IMR-90 (cell line): ENCODE data around the gene CP. TPM values are rescaled to one million over a fixed set of nuclear protein-coding genes. Genes with fewer than 3 reads are reported as not detected.

Source experiments
- ATAC-seq: fragments of 200-7000 bp; cut with Tn5 transposase; 2 replicates; pipeline ENCODE4 v1.9.1; 2020; ENCODE audit warnings: low read depth, mild to moderate bottlenecking, moderate library complexity
- BruUV-seq: library from RNA; stranded (reverse); fragments of 400-500 nt; replicated peaks from 2 replicates; lab custom pipeline; 2021; lab: Mats Ljungman, UMichigan
- CTCF ChIA-PET: fragments of 300-600 bp; formaldehyde crosslinking; extraction: SDS; loops from one replicate; lab custom pipeline; 2021; ENCODE audit warnings: antibody characterized with exemption; lab: Yijun Ruan, JAX
- POLR2A ChIA-PET: fragments of 300-600 bp; sonication (Branson Sonifier 250); formaldehyde crosslinking; loops from one replicate; lab custom pipeline; 2022; ENCODE audit warnings: antibody characterized with exemption; ENCODE audit not compliant: unreplicated experiment; lab: Charles Lee
- DNase-seq: peaks from one replicate; pipeline ENCODE4 v3.0.0; 2013
- H2AFZ ChIP-seq: replicated peaks from 2 replicates; pipeline ENCODE3; 2013; ENCODE audit warnings: low read length, mild to moderate bottlenecking; ENCODE audit not compliant: poor library complexity
- H2AK5ac ChIP-seq: 2 replicates; pipeline ENCODE4 v1.6.1; 2013; ENCODE audit warnings: low read depth, low read length, inconsistent platforms
- H2AK9ac ChIP-seq: replicated peaks from 2 replicates; pipeline ENCODE3; 2013; ENCODE audit warnings: mild to moderate bottlenecking, low read depth, low read length, moderate library complexity; ENCODE audit not compliant: poor library complexity
- H2BK120ac ChIP-seq: 2 replicates; pipeline ENCODE4 v1.6.1; 2013; ENCODE audit warnings: low read depth, low read length, inconsistent platforms
- H2BK15ac ChIP-seq: 3 replicates; pipeline ENCODE4 v1.6.1; 2013; ENCODE audit warnings: low read depth, low read length, inconsistent platforms
- H2BK20ac ChIP-seq: 2 replicates; pipeline ENCODE4 v1.6.1; 2013; ENCODE audit warnings: low read depth, mild to moderate bottlenecking, inconsistent platforms, low read length, moderate library complexity
- H2BK5ac ChIP-seq: 2 replicates; pipeline ENCODE4 v1.6.1; 2013; ENCODE audit warnings: mild to moderate bottlenecking, low read depth, low read length, inconsistent platforms; ENCODE audit not compliant: poor library complexity, severe bottlenecking
- H3K14ac ChIP-seq: replicated peaks from 2 replicates; pipeline ENCODE4 v1.6.1; 2013; ENCODE audit warnings: low read depth, low read length, inconsistent platforms
- H3K18ac ChIP-seq: 2 replicates; pipeline ENCODE4 v1.6.1; 2013; ENCODE audit warnings: low read depth, low read length, control low read depth
- H3K23ac ChIP-seq: 2 replicates; pipeline ENCODE4 v1.6.1; 2013; ENCODE audit warnings: low read depth, low read length, inconsistent platforms
- H3K27ac ChIP-seq: 2 replicates; pipeline ENCODE4 v1.5.1; 2013; ENCODE audit warnings: mild to moderate bottlenecking, control low read depth, low read length; ENCODE audit not compliant: insufficient read depth
- H3K27me3 ChIP-seq: 2 replicates; pipeline ENCODE4 v1.6.1; 2013; ENCODE audit warnings: low read length; ENCODE audit not compliant: control insufficient read depth, insufficient read depth
- H3K36me3 ChIP-seq: 2 replicates; pipeline ENCODE4 v1.6.1; 2013; ENCODE audit warnings: low read length, mixed read lengths; ENCODE audit not compliant: control insufficient read depth, insufficient read depth
- H3K4ac ChIP-seq: 2 replicates; pipeline ENCODE4 v1.6.1; 2013; ENCODE audit warnings: low read depth, low read length, inconsistent platforms
- H3K4me1 ChIP-seq: 2 replicates; pipeline ENCODE4 v1.6.1; 2013; ENCODE audit warnings: low read length, mixed read lengths; ENCODE audit not compliant: control insufficient read depth, insufficient read depth
- H3K4me2 ChIP-seq: 2 replicates; pipeline ENCODE4 v1.6.1; 2013; ENCODE audit warnings: low read depth, mild to moderate bottlenecking, control low read depth, low read length, moderate library complexity
- H3K4me3 ChIP-seq: 2 replicates; pipeline ENCODE4 v1.5.1; 2013; ENCODE audit warnings: low read depth, mild to moderate bottlenecking, control low read depth, low read length, moderate library complexity; ENCODE audit not compliant: insufficient read depth
- H3K56ac ChIP-seq: 2 replicates; pipeline ENCODE4 v1.6.1; 2013; ENCODE audit warnings: low read length, inconsistent platforms; ENCODE audit not compliant: insufficient read depth; ENCODE audit errors: extremely low read depth
- H3K79me1 ChIP-seq, 2 experiments: 2 replicates each; pipeline ENCODE4 v1.6.1; 2013; ENCODE audit warnings: low read length in 2 of 2, inconsistent platforms in 1 of 2, low read depth in 1 of 2
- H3K9ac ChIP-seq: 2 replicates; pipeline ENCODE4 v1.6.1; 2013; ENCODE audit warnings: low read depth, low read length, control low read depth
- H3K9me1 ChIP-seq: 2 replicates; pipeline ENCODE4 v1.6.1; 2013; ENCODE audit warnings: low read length, inconsistent platforms; ENCODE audit not compliant: insufficient read depth
- H3K9me3 ChIP-seq: 2 replicates; pipeline ENCODE4 v1.6.1; 2013; ENCODE audit warnings: low read length; ENCODE audit not compliant: control insufficient read depth, insufficient read depth
- H4K20me1 ChIP-seq: 2 replicates; pipeline ENCODE4 v1.6.1; 2013; ENCODE audit warnings: low read length, inconsistent platforms; ENCODE audit not compliant: insufficient read depth
- H4K5ac ChIP-seq: 2 replicates; pipeline ENCODE4 v1.6.1; 2013; ENCODE audit warnings: mild to moderate bottlenecking, low read depth, low read length, control low read depth
- H4K8ac ChIP-seq, 2 experiments: 2 replicates each; pipeline ENCODE4 v1.6.1; 2013; ENCODE audit warnings: low read depth in 2 of 2, low read length in 2 of 2, control low read depth in 1 of 2, inconsistent platforms in 1 of 2
- H4K91ac ChIP-seq: 2 replicates; pipeline ENCODE4 v1.6.1; 2013; ENCODE audit warnings: low read depth, low read length, inconsistent platforms; ENCODE audit not compliant: insufficient read depth
- BHLHE40 ChIP-seq: fragments of 150-350 bp; IDR thresholded peaks from 2 replicates; pipeline ENCODE4 v1.6.1; 2016; ENCODE audit warnings: mild to moderate bottlenecking, low read depth, low read length
- CEBPB ChIP-seq: IDR thresholded peaks from 2 replicates; pipeline ENCODE4 v1.6.1; 2012; ENCODE audit warnings: low read depth, low read length, improper control_type of control experiment
- CHD1 ChIP-seq: IDR thresholded peaks from 2 replicates; pipeline ENCODE4 v1.6.1; 2012; ENCODE audit warnings: low read depth, low read length, improper control_type of control experiment
- ELK1 ChIP-seq: fragments of 150-350 bp; IDR thresholded peaks from 2 replicates; pipeline ENCODE4 v1.6.1; 2016; ENCODE audit warnings: low read depth, mild to moderate bottlenecking, low read length, moderate library complexity, borderline replicate concordance
- MAZ ChIP-seq: IDR thresholded peaks from 2 replicates; pipeline ENCODE4 v1.6.1; 2012; ENCODE audit warnings: low read depth, mild to moderate bottlenecking, low read length, improper control_type of control experiment, moderate library complexity, borderline replicate concordance
- MXI1 ChIP-seq: IDR thresholded peaks from 2 replicates; pipeline ENCODE4 v1.6.1; 2012; ENCODE audit warnings: low read depth, mild to moderate bottlenecking, low read length, moderate library complexity, borderline replicate concordance
- NFE2L2 ChIP-seq: fragments of 150-350 bp; IDR thresholded peaks from 2 replicates; pipeline ENCODE4 v1.6.1; 2016; ENCODE audit warnings: low read depth, mild to moderate bottlenecking, low read length
- POLR2A ChIP-seq: IDR thresholded peaks from 2 replicates; pipeline ENCODE4 v1.6.1; 2012; ENCODE audit warnings: mild to moderate bottlenecking, low read depth, low read length
- RAD21 ChIP-seq: IDR thresholded peaks from 2 replicates; pipeline ENCODE4 v1.6.1; 2012; ENCODE audit warnings: low read length, improper control_type of control experiment
- RFX5 ChIP-seq: IDR thresholded peaks from 2 replicates; pipeline ENCODE4 v1.8.0; 2012; ENCODE audit warnings: low read depth, mild to moderate bottlenecking, low read length, moderate library complexity
- SMC3 ChIP-seq: fragments of 150-350 bp; IDR thresholded peaks from 2 replicates; pipeline ENCODE4 v1.6.1; 2016; ENCODE audit warnings: low read depth, mild to moderate bottlenecking, antibody characterized with exemption, low read length, moderate library complexity
- WGBS, 2 experiments: methylation state at CpG; one replicate each; pipeline versions ENCODE4 v1.1.5 to v1.1.7; 2013; ENCODE audit warnings: missing lambda C conversion rate in 2 of 2; ENCODE audit not compliant: insufficient read length in 1 of 2; ENCODE audit errors: extremely low coverage in 2 of 2; 5-methylcytosine and 5-hydroxymethylcytosine counted together
- dilution Hi-C: fragments of 300-500 bp; cut with HindIII; formaldehyde crosslinking; loops from one replicate; pipeline ENCODE4 v1.14.3; 2018; ENCODE audit warnings: low sequenced_read_pairs; ENCODE audit not compliant: unreplicated experiment
- in situ Hi-C: fragments of 300-500 bp; cut with MboI; formaldehyde crosslinking; loops from 3 replicates; pipeline ENCODE4 v1.14.3; 2019; ENCODE audit warnings: low sequenced_read_pairs, inconsistent platforms, mixed read lengths
- intact Hi-C: fragments of 100-400 bp; cut with micrococcal nuclease; formaldehyde crosslinking; loops from 2 replicates; pipeline ENCODE4 v1.10.0; 2022
- polyA plus RNA-seq, 3 experiments: library from polyadenylated mRNA; depleted of rRNA; stranded (reverse); fragments of >200 nt; gene quantifications; 2 replicates each; pipeline ENCODE4 v1.2.3, GENCODE V29; 2012; ENCODE audit warnings: low replicate concordance in 1 of 3
- total RNA-seq: library from RNA; depleted of rRNA; stranded (reverse); fragments of >200 nt; gene quantifications from 2 replicates; pipeline ENCODE4 v1.2.3, GENCODE V29; 2012
- TF ChIP-seq, protein P1 (sequence below): conservative IDR thresholded peaks from 2 replicates; pipeline ENCODE4 v1.5.1; 2012; ENCODE audit warnings: mild to moderate bottlenecking, low read depth, low read length, improper control_type of control experiment

Gene CP
- total and polyA plus RNA-seq, 2 of the 4 experiments (the other 2 are of a cell fraction): not detected

GRCh38 chr3:149216193-149216869 is 5.3 kb downstream of the CP start:
- Histone ChIP-seq H3K27me3 (no peaks in the 10 kb centered on the region), H2AK5ac (no peak overlapping the region), H2AK9ac (no peak overlapping the region), H4K8ac (0 out of 4 replicates have a peak overlapping the region, but pooled peaks of 1 of the 2 experiments have one; percentile 23), H3K4me3 (no peak overlapping the region), H3K14ac (no peak overlapping the region), H3K9me1 (no peaks in the 10 kb centered on the region), H3K4me2 (no peak overlapping the region), H4K20me1 (no peaks in the 10 kb centered on the region), H3K23ac (no peak overlapping the region), H2BK120ac (no peak overlapping the region; the same call in 1 of the 2 replicates), H4K5ac (no peak overlapping the region), H3K4me1 (0 out of 2 replicates have a peak, but pooled peaks cover 2% of the 10 kb centered on the region), H3K4ac (no peak overlapping the region), H3K79me1 (no peaks in the 10 kb centered on the region), H2BK5ac (no peak overlapping the region), H3K56ac (no peak overlapping the region), H2AFZ (no peak overlapping the region), H4K91ac (no peak overlapping the region), H3K18ac (no peak overlapping the region), H3K9ac (no peak overlapping the region), H2BK15ac (peak overlapping the region; percentile 74; the same call in 1 of the 3 replicates), H3K36me3 (no peaks in the 10 kb centered on the region), H2BK20ac (no peak overlapping the region), H3K9me3 (no peaks in the 10 kb centered on the region), H3K27ac (no peak overlapping the region)
- POLR2A ChIA-PET: no interaction called here
- CTCF ChIA-PET: interaction anchor here (0.6 kb wide), 1 partner anchor 314 kb away, joined by 3 read pairs; no protein-coding TSS in a partner anchor
- ATAC-seq (no peak), DNase-seq (no peak)
- TF ChIP-seq POLR2A (no peak), ELK1 (no peak), MXI1 (no peak), SMC3 (no peak), MAZ (no peak), RFX5 (no peak), CHD1 (no peak), NFE2L2 (no peak), BHLHE40 (no peak), RAD21 (no peak), CEBPB (no peak)
- TF ChIP-seq, protein P1, sequence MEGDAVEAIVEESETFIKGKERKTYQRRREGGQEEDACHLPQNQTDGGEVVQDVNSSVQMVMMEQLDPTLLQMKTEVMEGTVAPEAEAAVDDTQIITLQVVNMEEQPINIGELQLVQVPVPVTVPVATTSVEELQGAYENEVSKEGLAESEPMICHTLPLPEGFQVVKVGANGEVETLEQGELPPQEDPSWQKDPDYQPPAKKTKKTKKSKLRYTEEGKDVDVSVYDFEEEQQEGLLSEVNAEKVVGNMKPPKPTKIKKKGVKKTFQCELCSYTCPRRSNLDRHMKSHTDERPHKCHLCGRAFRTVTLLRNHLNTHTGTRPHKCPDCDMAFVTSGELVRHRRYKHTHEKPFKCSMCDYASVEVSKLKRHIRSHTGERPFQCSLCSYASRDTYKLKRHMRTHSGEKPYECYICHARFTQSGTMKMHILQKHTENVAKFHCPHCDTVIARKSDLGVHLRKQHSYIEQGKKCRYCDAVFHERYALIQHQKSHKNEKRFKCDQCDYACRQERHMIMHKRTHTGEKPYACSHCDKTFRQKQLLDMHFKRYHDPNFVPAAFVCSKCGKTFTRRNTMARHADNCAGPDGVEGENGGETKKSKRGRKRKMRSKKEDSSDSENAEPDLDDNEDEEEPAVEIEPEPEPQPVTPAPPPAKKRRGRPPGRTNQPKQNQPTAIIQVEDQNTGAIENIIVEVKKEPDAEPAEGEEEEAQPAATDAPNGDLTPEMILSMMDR: no peak
- no CpG with 5 or more reads among the region's 4 CpGs for WGBS, 2 experiments
- dilution Hi-C loops: no loop called here
- BruUV-seq: no TSS peak
- intact Hi-C loops: no loop called here
- in situ Hi-C loops: no loop called here
